Renal cortex interstitium (tissue), 11 donors: ENCODE results near the gene CPA4. TPM values are rescaled to one million over a fixed set of nuclear protein-coding genes. Genes with fewer than 3 reads are reported as not detected.

Experiments
- DNase-seq, 11 donors: peaks; one replicate each; pipeline ENCODE4 v3.0.0-alpha.2; 2013; ENCODE audit warnings: low read depth in 9 of 11, low spot score in 4 of 11; ENCODE audit errors: extremely low read depth in 1 of 11
- polyA plus RNA-seq, 3 donors: library from polyadenylated mRNA; unstranded; fragments of 120-200 nt; gene quantifications; one replicate each; pipeline ENCODE4 v1.2.1, GENCODE V29; 2013; ENCODE audit not compliant: insufficient read length in 3 of 3

The CPA4 gene
- polyA plus RNA-seq, 3 donors: 0.14 to 0.71 (median 0.27) TPM

DNA sequence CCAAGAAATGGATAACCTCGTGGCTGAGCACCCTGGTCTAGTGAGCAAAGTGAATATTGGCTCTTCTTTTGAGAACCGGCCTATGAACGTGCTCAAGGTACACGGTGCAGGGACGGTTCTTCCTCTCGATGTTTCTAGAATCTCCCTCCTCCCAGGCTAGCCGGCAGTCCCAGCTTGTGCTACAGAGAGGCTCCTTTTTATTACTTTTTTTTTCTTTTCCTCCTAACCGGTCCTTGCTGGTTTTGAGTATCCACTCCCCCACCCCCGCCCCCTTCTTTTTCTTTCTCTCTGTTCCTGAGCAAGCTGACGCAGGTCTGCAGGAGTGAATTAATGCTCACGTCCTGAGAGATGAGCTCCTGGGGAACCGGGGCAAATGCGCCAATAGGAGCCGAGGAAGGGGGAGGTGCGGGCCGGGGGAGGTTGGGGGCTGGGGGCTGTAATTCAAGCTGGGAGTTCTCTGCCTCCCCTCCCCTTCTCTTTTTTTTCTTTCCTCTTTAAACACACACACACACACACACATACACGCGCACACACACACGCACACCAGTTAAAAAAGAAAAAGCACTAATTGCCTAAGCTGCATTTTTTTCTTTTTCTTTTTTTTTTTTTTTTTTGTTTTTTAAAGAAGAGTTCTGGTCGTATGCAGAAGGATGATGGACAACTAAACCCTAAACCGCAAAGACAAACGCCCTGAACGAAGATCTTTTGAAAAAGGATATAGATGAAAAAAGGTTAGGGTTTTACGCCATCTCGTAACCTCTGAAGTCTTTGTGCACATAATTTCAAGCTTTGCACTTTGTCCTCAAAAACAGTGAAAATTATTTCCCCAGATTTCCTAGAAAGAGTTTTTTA is 19.7 kb upstream of the CPA4 start:
- peak; percentile 83 to 97 (median 92) for DNase-seq

DNA sequence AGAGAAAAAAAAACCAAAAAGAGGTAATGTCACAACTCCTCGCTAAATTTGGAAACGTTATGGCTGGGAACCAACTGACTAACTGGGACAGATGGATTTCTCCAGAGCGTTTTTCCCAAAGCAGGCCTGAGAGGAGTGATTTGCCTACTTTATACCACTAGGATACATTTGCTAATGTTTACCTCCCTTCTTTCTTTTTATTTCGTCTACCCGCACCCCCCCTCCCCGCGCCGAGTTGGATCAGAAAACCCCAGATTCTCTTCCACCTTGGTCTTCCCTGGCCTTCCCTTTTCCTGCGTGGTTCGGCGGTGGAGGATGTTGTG is 19.1 kb upstream of the CPA4 start:
- no peak for DNase-seq

DNA sequence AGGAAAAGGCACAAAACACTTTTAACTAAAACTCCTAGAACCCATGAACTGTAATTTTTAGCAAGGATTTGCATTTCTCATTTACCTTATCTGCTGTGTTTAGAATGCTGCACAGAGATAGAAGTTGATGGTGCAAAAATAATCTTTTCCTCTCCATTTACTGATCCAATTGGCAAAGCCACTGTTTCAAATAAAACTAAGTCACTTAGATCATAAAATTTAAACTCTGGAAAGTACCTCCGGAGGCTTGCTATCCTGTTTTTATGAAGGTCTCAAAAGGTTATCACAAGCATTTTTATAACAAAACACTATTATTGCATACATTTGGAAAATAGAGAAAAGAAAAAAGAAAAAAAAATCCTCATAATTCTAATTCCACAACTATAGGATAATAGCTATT is 18.7 kb upstream of the CPA4 start:
- DNase-seq: no peak

DNA sequence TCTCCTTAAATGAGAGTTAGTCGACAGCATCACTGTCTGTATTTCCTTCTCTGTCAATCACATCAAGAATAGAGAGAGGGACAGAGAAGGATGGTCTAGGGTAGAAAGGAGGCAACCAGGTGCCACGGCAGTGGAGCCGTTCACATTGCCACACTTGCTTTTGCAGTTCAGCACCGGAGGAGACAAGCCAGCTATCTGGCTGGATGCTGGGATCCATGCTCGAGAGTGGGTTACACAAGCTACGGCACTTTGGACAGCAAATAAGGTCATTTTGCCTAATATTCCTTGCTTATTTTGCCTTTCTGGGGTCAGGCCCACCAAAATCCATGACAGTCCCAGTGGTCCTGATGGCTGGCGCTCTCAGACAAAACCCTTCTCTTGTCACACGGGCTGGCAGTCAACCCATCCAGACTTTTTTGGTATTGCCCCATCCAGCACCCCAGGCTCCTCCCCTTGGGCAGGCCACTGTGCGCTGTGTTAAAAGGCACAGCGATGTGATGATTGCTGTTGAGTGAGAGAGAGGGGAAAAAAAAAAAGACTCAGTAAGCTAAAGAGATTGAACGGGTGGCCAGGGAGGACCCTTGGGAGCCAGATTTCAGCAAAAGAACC is 17.9 kb upstream of the CPA4 start:
- no peak for DNase-seq

DNA sequence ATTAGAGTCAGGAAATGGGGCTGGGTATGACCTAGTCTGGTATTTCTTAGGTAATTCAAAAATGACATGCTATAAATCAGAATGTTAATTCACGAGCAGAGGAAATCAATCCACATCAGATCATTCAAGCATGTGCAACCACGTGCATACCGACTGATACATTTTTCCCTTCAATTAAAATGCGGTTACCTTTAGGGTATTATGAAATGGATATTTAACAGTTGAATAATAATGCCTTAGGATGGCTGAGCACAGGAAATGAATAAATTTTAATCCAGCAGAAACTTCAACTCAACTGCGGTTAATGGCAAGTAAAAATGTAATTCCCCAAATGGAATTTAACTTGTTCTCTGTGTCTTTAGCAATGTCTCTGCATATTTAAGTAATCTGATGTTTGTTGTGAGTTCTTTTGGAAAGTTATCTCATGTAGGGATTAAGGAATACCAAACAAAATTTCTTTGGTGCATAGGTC is 17.1 kb upstream of the CPA4 start:
- DNase-seq: no peak

DNA sequence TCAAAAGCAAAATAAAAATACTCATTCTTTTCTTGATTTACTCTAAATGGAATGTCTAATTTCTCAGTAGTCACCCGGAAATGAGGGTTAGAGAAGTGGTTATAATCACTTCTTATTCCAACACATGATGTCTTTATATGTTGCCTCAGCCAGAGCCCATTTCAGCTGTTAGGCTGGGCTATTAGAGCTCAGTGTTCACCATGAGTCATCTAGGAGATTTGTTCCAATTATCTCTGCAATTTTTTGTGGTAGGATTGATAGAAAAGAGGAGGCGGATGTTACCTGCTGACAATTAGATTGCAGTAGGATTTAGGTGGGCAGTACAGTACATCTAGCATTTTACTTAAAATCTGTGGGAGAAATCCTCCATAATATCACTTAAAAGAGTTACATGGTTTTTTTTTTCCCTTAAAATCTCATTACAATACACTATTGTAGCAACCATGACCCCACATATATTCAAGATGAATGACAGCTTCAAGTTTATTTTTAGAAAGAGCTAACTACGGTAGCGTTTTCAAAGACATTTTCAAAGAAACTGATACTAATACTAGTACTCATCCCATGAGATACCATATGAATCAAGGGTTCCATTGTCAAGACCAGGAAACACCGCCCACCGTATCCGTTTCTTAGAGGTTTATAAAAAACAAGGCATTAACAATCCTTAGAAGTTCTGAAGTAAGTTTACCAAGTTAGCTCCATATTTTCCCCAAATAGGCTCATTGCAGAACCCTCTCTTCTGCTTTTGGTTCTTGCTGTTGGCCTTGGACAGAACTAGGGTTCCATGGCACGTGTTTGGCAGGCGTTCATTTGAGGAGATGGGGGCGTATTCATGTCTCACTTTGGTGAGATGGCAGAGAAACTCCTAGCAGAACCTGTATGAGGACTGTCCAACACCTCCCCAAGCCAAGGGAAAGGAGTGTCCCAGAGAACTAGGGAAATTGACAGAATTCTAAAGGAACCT is 15.9 kb upstream of the CPA4 start:
- no peak for DNase-seq

DNA sequence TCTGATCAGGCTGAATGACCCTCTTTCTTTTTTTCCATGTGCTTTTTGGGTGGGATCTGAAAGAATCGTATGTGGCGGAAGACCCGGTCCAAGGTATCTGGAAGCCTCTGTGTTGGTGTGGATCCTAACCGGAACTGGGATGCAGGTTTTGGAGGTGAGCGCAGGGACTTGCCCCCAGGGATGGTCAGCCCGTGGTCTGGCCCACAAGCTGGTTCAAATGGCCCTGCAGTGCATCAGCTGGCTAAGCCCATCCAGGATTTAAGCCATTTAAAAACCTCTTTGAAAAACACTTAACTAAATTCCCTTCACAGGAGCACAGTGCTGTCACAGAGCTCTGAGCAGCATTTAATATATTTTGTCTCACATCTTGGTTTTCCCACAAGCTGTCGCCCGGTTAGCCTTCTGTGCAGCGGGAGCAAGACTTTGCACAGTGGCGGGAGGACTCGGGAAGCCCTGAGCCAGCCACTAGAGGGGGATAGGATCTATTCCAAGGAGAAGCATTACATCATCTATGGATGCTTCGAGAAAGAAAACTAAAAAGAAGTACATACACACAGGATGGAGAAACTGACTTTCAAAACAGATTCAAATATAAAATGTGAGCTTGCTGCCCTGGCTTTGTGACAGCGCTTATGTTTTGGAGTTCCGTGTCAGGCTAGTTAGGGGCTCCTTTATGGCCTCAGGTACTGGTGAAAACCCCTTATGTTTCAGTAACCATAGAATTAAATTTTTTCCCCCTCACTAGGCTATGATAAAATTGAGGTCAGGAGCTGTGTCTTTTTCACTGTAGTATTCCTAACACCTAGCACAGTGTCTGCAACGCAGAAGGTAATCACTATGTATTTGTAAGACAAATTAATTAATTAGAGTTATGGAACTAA is 15.0 kb upstream of the CPA4 start:
- peak in 10 of 11 donors; percentile 66 to 86 (median 77) for DNase-seq

DNA sequence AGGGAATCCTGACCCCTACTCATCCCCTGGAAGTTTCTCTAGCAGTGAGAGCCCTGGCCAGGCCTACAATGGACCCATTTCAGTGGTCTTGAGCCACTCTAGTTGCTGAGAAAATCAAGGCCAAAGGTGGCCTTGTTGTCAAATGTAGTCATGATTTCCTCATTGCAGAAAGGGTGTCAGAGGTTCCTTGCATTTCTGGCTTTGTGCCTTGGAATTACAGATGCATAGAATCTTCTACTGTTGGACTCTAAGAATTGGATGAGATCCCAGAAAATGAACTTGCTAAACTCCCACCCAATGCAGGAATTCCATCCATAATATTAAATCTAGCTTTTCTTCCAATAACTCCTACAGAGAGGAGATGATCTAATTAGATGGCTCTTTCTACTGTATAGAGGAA is 14.1 kb upstream of the CPA4 start:
- DNase-seq: peak in 5 of 11 donors; percentile 55 to 86 (median 73)

DNA sequence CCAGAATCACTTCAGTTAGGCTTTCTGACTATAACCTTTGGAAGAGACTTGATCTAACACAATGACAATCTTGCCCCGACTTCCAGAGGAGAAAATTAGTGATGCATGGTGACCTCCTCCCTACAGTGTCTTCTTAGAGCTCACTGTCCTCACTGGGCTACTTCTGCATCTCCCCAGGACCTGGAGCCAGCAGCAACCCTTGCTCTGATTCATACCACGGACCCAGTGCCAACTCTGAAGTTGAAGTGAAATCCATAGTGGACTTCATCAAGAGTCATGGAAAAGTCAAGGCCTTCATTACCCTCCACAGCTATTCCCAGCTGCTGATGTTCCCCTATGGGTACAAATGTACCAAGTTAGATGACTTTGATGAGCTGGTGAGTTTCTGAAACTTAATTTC is 13.7 kb upstream of the CPA4 start:
- DNase-seq: no peak

DNA sequence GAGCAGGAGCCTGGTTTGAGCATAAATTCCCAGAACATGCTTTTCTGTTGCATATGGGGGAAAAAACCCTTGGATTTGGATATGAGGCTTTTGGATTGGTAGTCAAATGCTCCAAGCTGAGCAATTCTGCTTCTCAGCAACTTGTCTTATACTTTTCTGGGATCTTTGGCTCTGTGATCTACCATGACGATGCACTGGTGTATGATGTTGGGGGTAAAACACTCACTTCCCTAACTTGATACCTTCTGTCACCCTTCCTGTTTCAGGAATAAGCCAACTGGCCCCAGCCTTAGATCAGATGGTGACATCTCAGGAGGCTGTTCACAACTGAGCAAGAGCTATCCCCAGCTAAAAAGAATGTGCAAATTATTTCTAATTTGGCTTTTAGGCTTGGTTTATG is 13.1 kb upstream of the CPA4 start:
- DNase-seq: no peak

DNA sequence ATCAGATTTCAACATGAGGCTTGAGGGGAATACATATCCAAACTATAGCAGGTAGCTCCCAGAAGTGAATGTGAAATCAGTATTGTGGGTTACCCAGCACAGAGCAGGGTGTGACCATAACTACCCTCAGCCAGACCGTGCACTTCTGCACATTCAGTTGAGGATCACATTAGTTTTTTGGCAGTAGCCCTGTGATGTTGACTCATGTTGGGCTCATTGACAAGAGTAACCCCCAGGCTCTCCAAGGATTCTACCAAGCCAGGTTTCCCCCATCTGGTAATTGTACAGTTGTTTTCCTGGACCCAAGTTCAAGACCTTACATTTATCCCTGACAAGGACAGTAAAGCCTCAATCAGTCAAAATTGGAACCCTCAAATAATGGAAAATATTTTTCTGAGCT is 11.7 kb upstream of the CPA4 start:
- DNase-seq: no peak

DNA sequence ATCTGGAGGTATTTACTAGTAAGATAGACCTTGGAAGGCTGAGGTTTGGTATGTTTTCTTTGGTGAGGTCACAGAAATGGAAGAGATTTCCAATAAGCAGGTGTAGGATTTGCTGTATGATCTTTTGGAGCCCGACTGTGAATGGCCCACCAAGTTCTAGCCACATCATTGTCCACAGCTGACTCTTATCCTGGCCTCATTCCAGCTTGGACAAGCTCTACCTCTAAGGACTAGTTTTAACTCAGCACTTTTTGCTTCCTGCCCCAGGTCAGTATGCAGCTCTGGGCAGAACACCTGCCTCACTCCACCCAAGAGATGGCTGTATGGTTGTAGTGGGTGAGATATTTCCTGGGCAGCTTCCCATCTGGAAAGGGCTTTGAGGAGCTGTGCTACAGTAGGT is 6.1 kb upstream of the CPA4 start:
- no peak for DNase-seq

DNA sequence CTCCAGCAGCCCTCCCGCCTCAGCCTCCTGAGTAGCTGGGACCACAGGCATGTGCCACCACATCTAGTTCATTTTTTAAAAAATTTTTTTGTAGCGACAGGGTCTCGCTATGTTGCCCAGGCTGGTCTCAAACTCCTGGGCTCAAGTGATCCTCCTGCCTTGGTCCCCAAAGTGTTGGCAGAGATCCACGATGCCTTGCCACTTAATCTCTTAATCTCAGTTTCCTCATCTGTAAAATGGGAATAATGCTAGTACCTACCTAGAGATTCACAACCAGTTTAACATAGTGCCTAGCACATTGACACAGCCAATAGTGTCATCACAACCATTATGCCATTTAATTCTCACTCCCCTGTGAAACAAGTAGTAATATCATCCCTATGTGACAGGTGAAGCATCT is 4.8 kb upstream of the CPA4 start:
- no peak for DNase-seq

DNA sequence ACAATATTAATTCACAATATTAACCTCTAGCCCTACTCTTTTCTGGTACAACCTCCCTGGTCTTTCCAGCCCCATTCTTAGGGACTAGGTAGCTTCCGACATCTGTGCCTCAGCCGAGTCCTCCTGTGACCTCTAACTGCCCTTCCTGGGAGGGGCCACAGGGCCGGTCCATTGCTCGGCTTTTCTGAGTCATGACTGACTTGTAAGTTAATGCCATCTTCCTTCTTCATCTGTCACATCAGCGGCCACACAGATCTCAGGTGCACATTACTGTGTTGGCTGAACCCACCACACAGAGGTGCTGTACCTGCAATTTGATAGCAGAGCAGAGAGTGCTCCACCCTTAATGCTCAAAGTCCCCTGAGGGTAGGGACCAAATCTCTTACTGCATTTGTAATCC is 4.1 kb upstream of the CPA4 start:
- no peak for DNase-seq

DNA sequence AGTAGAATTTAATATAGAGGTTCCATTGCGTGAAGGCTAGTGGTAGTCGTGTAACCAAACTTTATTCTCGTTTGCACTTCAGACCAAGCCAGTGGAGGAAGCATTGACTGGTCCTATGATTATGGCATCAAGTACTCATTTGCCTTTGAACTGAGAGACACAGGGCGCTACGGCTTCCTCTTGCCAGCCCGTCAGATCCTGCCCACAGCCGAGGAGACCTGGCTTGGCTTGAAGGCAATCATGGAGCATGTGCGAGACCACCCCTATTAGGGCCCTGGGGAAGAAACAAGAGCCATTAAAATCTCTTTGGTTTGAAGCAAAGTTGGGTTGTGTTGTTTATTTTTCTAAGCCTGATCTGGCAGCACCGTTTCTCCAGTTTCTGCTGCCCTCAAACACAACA is 3.5 kb upstream of the CPA4 start:
- no peak for DNase-seq

DNA sequence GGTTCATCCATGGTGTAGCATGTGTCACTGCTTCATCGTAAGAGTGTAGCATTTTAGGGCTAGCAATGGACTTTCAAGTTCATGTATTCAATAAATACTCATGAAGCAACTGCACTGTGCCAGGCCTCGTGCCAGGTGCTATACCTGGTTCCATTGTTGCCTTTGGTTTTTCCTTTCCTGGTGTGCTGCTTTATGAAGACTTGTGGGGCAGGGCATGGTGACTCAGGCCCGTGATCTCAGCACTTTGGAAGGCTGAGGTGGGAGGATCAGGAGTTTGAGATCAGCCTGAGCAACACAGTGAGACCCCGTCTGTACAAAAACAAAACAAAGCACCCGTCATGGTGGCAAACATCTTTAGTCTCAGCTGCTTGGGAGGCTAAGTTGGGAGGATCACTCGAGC is 2.2 kb upstream of the CPA4 start:
- no peak for DNase-seq

DNA sequence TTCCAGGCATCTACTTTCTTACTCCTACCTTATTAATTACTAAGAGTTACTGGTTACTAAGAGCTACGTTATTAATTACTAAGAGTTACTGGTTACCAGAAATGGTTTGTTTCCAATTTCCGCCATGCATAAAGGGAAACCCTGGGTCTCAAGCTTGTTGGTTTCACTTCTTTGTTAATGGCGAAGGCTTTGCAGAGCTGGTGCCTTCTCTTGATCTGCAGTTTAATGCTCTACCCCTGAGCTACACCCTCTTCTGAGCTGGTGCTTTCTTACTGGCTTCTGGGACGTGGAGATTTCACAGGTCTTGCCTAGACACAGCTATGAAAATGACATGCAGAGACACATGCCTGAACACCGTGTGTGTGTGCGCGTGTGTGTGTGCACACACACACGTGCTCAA is 560 bp downstream of the CPA4 start:
- no peak for DNase-seq

DNA sequence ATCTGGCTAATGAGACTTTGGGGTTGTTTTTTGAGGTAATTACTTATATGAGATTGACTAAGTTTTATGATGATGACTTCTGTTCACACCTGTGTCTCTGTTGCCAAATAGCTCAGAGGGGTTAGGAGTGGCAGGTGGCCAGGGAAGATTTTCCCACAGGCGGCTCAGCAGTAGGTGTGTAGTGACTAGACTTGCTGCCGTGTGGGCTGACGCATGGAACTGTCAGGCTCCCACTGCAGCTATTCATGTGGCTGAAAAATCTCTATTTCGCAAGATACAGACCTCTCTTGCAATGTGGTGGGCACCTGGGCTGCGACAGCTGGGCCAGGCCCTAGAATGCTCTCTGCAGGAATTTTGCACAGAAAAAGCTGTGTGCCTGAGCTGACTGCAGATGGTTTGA is 1.4 kb downstream of the CPA4 start:
- DNase-seq: no peak
